T-helper 1 cell treated with Interleukin-12 subunit alpha and Interleukin-12 subunit beta and Interleukin-4 antibody, amounts not matched to agents 30 μg/mL and 1 μg/mL, for 36 hours (primary cell): ENCODE data around the gene GRAP2.
"Not testable (repeated sequence)": the region's sequence is repeated elsewhere in the genome, so short reads cannot be mapped to it uniquely, and the experiment has no call there.

ENCODE experiments used
- H3K27ac Mint-ChIP-seq: one replicate; pipeline ENCODE4 v1.8.0; 2021; ENCODE audit warnings: mild to moderate bottlenecking, mixed read lengths
- H3K27me3 Mint-ChIP-seq: one replicate; pipeline ENCODE4 v1.8.0; 2021; ENCODE audit warnings: low read depth, mixed read lengths
- H3K36me3 Mint-ChIP-seq: one replicate; pipeline ENCODE4 v1.8.0; 2021; ENCODE audit warnings: low read depth, mixed read lengths
- H3K4me1 Mint-ChIP-seq: one replicate; pipeline ENCODE4 v1.8.0; 2021; ENCODE audit warnings: low read depth, mixed read lengths
- H3K4me3 Mint-ChIP-seq: one replicate; pipeline ENCODE4 v1.8.0; 2021; ENCODE audit warnings: mild to moderate bottlenecking, moderate library complexity, mixed read lengths
- H3K9me3 Mint-ChIP-seq: one replicate; pipeline ENCODE4 v1.8.0; 2021; ENCODE audit warnings: mixed read lengths

GRAP2 gene

DNA sequence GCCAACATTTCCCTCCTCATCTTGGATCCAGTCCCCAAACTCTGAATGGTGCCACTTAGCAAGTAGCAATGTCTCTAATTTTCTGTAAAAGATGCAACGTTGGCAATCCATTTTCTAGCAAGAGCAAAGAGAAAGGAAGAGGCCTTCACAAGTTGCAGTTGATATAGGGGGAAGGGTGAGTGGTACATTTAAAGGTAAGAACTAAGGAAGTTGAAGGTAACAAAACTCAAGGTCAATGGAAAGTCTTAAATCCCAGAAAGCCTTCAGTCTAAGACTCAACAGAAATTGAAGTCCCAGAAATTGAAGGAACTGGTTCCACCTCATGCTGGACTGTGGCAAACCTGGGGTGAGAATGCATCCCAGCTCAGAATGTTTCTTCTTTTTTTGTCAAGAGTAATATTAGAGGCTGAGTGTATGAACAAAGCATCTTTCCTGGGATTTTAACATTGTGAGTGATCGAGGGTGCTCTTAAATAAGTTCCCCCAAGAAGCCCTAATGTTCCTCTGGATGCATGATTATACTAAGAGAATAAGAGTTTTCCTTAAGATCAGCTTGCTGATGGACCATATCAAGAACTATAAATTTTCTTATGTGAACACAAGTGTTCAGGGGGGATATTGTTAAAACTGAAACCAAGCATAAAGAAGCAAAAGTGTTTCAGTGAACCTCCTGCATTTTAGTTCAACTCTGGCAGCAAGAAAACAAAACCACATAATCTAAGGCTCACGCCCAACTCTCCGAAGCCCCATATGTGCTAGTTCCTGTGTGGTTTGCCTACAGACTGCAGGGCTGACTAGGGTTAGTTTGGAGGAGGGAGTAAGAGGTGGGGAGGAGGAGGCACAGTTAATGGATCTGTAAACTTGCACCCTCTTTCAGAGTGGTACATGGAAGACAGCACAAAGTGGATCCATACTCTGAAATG, at the start of gene GRAP2:
Gene GRAP2 (plus strand): TSS at position 779 of the 922 bp plus-strand sequence. CDS start 46,023 bp downstream, outside the sequence.
- Mint-ChIP-seq H3K4me3 (peak within 1 kb of the TSS; percentile 98), H3K27me3 (no peaks in the 10 kb centered on the region), H3K4me1 (peaks cover 25% of the 10 kb centered on the region), H3K27ac (peak within 1 kb of the TSS; percentile 96), H3K36me3 (peaks cover 31% of the 10 kb centered on the region), H3K9me3 (no peaks in the 10 kb centered on the region)

- Mint-ChIP-seq H3K9me3 (no peaks in the 10 kb centered on the region), H3K36me3 (no peaks in the 10 kb centered on the region), H3K27ac (no peak overlapping the region), H3K27me3 (peaks cover 20% of the 10 kb centered on the region), H3K4me1 (no peaks in the 10 kb centered on the region), H3K4me3 (no peak overlapping the region)
These were observed 49.1 kb upstream of the GRAP2 start for GRCh38 chr22:39851606-39852315.

GRCh38 chr22:39852799-39853198, 48.1 kb upstream of the GRAP2 start:
- H3K9me3 Mint-ChIP-seq: no peaks in the 10 kb centered on the region
- H3K4me1 Mint-ChIP-seq: no peaks in the 10 kb centered on the region
- H3K27ac Mint-ChIP-seq: no peak overlapping the region
- H3K27me3 Mint-ChIP-seq: peaks cover 21% of the 10 kb centered on the region
- no peak overlapping the region for H3K4me3 Mint-ChIP-seq
- no peaks in the 10 kb centered on the region for H3K36me3 Mint-ChIP-seq

- Mint-ChIP-seq H3K27ac (no peak overlapping the region), H3K4me3 (no peak overlapping the region), H3K27me3 (peaks cover 26% of the 10 kb centered on the region), H3K9me3 (no peaks in the 10 kb centered on the region), H3K4me1 (peaks cover 11% of the 10 kb centered on the region), H3K36me3 (no peaks in the 10 kb centered on the region)
These were observed 44.3 kb upstream of the GRAP2 start for GRCh38 chr22:39856588-39856987.

DNA sequence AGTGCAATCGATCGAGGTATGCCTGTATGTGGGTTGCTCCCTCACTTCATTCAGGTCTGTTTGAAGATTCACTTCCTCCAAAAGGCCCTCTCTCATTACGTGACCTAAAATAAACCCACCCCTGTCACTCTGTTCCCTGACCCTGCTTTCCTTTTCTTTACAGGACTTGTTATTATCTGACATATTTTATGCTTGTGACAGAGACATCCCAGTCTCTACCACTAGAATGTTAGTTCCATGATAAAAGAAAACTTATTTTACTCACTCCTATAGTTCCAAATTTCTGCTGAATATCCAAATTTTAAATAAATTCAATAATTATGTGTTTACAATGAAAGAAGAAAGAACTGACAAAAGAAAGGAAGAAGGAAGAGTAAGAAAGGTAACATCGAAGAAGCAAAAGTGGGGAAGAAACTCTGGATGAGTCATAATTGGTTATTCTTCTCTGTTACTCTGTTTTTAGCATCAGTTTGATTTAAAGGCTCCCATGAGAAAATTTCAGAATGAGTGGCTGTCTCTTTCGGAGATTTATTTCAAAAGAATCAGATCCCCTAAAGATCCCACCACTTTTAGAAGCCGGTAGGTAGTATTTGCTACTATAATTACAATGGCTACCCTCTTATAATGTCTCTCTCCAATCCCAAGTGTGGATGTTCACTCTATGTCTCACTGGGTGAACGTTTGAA, 40.8 kb upstream of the GRAP2 start:
- no peaks in the 10 kb centered on the region for H3K36me3 Mint-ChIP-seq
- peaks cover 30% of the 10 kb centered on the region for H3K27me3 Mint-ChIP-seq
- no peak overlapping the region for H3K4me3 Mint-ChIP-seq
- no peaks in the 10 kb centered on the region for H3K9me3 Mint-ChIP-seq
- H3K27ac Mint-ChIP-seq: peak overlapping the region; percentile 4
- H3K4me1 Mint-ChIP-seq: peaks cover 11% of the 10 kb centered on the region

DNA sequence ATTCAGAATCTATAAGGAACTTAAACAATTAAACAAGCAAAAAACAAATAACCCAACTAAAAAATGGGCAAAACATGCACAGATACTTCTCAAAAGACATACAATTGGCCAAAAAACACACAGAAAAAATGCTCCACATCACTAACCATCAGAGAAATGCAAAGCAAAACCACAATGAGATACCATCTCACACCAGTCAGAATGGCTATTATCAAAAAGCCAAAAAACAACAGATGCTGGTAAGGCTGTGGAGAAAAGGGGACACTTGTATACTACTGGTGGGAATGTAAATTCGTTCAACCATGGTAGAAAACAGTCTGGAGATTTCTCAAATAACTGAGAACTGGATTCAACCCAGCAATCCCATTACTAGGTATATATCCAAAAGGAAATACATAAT, 32.1 kb upstream of the GRAP2 start:
- Mint-ChIP-seq H3K27ac (no peak overlapping the region), H3K27me3 (peaks cover 23% of the 10 kb centered on the region), H3K4me3 (no peak overlapping the region), H3K9me3 (peaks cover 4% of the 10 kb centered on the region), H3K36me3 (peaks cover 4% of the 10 kb centered on the region), H3K4me1 (peaks cover 3% of the 10 kb centered on the region)

- H3K27ac Mint-ChIP-seq, H3K4me1 Mint-ChIP-seq, H3K9me3 Mint-ChIP-seq, H3K36me3 Mint-ChIP-seq, H3K4me3 Mint-ChIP-seq: not testable (repeated sequence)
- H3K27me3 Mint-ChIP-seq: peaks cover 18% of the 10 kb centered on the region
These were observed 31.1 kb upstream of the GRAP2 start for GRCh38 chr22:39869797-39870196.

DNA sequence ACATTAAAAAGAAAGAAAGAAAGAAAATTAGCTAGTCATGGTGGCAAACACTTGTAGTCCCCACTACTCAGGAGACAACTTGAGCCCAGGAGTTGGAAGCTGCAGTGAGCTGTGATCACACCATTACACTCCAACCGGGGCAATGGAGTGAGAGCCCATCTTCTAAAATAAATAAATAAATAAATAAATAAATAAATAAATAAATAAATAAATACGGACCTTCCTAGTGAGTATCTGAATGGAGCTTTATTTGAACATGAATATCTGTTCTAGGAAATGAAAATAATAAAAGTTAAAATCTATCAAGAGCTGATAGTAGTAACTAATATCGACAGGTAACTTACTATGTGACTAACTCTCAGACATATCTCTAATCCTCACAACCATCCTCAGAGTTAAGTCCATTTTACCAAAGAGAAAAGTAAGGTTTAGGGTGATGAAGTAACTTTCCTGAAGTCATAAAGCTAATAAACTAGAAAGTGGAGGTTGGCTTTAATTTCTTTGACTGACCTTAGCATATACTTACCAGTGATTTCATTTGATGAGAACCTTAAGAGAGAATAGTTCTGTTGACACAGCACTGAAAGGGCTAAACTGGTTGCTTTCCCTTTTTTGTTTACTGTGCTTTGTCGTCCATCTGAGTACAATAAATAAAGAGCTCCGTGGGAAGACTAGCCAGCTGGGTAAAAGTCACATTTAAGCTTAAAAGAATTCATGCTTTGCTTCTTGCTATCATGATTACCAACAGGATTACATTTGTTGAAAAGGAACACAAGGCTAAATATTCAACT, 29.7 kb upstream of the GRAP2 start:
- peaks cover 4% of the 10 kb centered on the region for H3K36me3 Mint-ChIP-seq
- peaks cover 4% of the 10 kb centered on the region for H3K9me3 Mint-ChIP-seq
- no peak overlapping the region for H3K27ac Mint-ChIP-seq
- H3K4me1 Mint-ChIP-seq: peaks cover 4% of the 10 kb centered on the region
- peaks cover 9% of the 10 kb centered on the region for H3K27me3 Mint-ChIP-seq
- no peak overlapping the region for H3K4me3 Mint-ChIP-seq

GRCh38 chr22:39872548-39872947, 28.3 kb upstream of the GRAP2 start:
- H3K4me3 Mint-ChIP-seq: no peak overlapping the region

GRCh38 chr22:39873965-39874364, 26.9 kb upstream of the GRAP2 start:
- Mint-ChIP-seq H3K9me3 (peaks cover 3% of the 10 kb centered on the region), H3K27me3 (peaks cover 4% of the 10 kb centered on the region), H3K4me3 (no peak overlapping the region), H3K27ac (no peak overlapping the region), H3K36me3 (peaks cover 4% of the 10 kb centered on the region), H3K4me1 (peaks cover 2% of the 10 kb centered on the region)

More at GRCh38 chr22:39872548-39872947, 28.3 kb upstream of the GRAP2 start:
- Mint-ChIP-seq H3K27me3 (peaks cover 8% of the 10 kb centered on the region), H3K27ac (no peak overlapping the region), H3K36me3 (peaks cover 4% of the 10 kb centered on the region), H3K9me3 (peaks cover 4% of the 10 kb centered on the region), H3K4me1 (peaks cover 4% of the 10 kb centered on the region)

GRCh38 chr22:39875176-39875885, 25.6 kb upstream of the GRAP2 start:
- H3K36me3 Mint-ChIP-seq, H3K27me3 Mint-ChIP-seq, H3K4me1 Mint-ChIP-seq, H3K9me3 Mint-ChIP-seq, H3K27ac Mint-ChIP-seq, H3K4me3 Mint-ChIP-seq: not testable (repeated sequence)

DNA sequence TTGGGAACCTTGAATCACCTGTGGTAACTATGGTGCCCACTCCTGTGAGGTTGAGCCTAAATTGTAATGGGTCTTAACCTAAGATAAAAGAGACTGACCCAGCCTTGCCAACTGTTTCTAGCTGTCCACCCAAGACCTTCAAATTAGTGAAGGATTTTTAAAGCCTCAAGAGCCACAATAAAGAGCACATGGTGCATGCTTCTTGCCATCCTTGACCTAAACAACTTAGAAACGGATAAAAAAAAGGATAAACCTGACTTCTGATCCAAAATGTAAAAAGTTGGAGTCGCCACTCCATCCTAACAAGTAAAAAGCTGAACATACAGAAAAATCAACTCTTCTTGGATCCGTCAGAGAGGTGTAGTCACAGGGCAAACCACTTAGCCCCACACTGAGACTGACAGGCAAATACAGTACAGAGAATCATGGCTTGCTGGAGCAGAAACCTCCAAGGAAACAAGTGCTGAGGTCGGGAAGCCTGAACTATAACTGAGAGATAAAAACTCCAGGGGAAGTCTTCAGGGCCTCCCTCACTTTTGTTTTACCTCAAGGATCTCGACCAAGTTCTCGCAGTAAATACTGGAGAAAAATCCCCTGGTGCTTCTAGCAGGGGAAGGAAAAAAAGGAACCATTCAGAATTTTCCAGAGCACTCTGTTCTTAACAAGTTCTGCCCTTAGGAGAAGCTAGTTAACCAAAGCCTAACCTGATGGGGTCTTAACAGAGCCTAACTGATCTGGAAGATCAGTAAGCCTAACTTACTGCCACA, 23.6 kb upstream of the GRAP2 start:
- H3K4me1 Mint-ChIP-seq: peaks cover 2% of the 10 kb centered on the region
- no peak overlapping the region for H3K4me3 Mint-ChIP-seq
- no peaks in the 10 kb centered on the region for H3K27me3 Mint-ChIP-seq
- no peaks in the 10 kb centered on the region for H3K9me3 Mint-ChIP-seq
- no peaks in the 10 kb centered on the region for H3K36me3 Mint-ChIP-seq
- no peak overlapping the region for H3K27ac Mint-ChIP-seq

DNA sequence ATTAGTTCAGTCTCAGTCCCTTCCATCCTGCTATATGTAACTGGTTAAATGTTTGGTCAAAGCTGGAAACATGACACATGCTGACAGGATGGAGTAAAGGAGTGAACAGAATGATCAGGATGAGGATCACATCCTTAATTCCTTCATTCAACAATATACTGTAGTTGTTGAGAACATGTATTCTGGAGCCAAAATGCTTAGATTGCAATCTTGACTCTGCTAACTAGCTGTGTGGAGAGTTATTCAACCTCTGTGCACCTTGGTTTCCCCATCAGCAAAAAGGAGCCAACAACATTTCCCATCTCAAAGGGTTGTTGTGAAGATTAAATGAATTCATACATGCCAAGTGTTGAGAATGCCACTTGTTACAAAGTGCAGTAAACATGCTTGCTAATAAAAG, 20.2 kb upstream of the GRAP2 start:
- Mint-ChIP-seq H3K4me1 (no peaks in the 10 kb centered on the region), H3K4me3 (no peak overlapping the region), H3K36me3 (no peaks in the 10 kb centered on the region), H3K9me3 (no peaks in the 10 kb centered on the region), H3K27ac (no peak overlapping the region), H3K27me3 (peaks cover 13% of the 10 kb centered on the region)
